ENCODE data around the gene HOXA7. TPM values are rescaled to one million over a fixed set of nuclear protein-coding genes. Genes with fewer than 3 reads are reported as not detected.

HOXA7 gene
- total and polyA plus RNA-seq, 7 experiments from 2014 or later, result not detected

DNA sequence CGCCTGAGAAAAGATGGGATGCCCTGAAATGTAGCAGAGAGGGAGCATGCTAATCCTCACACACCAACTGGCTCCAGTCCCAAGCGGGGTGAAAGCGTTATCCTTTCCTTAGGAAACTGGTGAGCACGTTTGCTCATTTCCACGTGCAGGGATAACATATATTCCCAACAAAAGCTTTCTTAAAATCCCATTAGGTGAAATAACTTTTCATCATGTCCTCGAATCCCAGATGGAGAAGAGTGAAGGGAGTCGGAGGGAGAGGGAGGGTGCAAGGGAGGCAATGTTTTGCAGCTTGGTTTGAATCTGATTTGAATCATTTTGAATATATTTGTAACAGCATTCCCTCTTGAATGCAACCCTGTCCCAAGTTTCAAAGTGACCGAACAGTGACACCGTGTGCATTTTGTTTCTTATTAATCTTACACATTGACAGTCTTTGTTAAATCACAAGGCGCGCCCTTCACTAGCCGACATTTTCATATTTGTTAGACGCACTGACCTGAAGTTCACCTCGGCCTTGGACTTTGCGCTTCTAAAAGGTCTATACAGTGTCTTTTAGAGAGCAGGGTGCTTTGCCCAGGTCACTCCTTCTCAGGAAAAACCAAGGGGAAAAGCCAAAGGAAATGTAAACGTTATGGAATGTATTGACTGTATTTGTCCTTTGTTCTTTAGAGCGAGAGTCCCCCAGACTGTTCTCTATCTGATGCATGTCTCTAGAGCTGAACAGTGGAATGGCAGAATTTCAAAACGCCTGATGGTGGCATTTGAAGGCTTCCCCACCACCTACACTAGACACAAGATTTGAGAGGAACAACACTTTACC lies 22.9 kb downstream of the HOXA7 start:
- no peaks in the 10 kb centered on the region for H3K9me3 Mint-ChIP-seq
- no peak overlapping the region for H3K4me3 ChIP-seq (ENCODE audit: low read length)
- no peak for ATAC-seq
- H3K4me1 ChIP-seq (ENCODE audit: control insufficient read depth in 2 of 2, insufficient read depth in 2 of 2, low read length in 2 of 2), result no peaks in the 10 kb centered on the region
- peaks cover 53 to 73% (median 67%) of the 10 kb centered on the region in 5 donors for H3K27me3 Mint-ChIP-seq
- peak overlapping the region in 1 of 10 donors; percentile 33 for H3K4me3 Mint-ChIP-seq
- intact Hi-C loops (cut with micrococcal nuclease), result loop anchor here in 1 of 2 donors (5.0 kb wide), 1 partner anchor 36 kb away; the partner anchor contains the start of gene HOXA1
- H3K9me3 ChIP-seq (ENCODE audit: control insufficient read depth in 2 of 3, low read length in 3 of 3), result no peaks in the 10 kb centered on the region
- POLR2A ChIA-PET, result no interaction called here
- CTCF ChIA-PET, result no interaction called here
- peaks cover 0 to 18% (median 2%) of the 10 kb centered on the region in 7 donors for H3K4me1 Mint-ChIP-seq
- H3K27me3 ChIP-seq (ENCODE audit: control insufficient read depth in 2 of 2, insufficient read depth in 2 of 2, low read length in 2 of 2), result peaks cover 0 to 6% of the 10 kb centered on the region in 2 donors
- DNase-seq, result no peak
- H3K27ac ChIP-seq (ENCODE audit: low read depth, low read length), result no peak overlapping the region
- H3K36me3 ChIP-seq (ENCODE audit: control insufficient read depth in 2 of 3, insufficient read depth in 3 of 3, low read length in 3 of 3), result no peaks in the 10 kb centered on the region
- no peak overlapping the region for H3K27ac Mint-ChIP-seq
- peaks cover 0 to 2% (median 0%) of the 10 kb centered on the region in 5 donors for H3K36me3 Mint-ChIP-seq

DNA sequence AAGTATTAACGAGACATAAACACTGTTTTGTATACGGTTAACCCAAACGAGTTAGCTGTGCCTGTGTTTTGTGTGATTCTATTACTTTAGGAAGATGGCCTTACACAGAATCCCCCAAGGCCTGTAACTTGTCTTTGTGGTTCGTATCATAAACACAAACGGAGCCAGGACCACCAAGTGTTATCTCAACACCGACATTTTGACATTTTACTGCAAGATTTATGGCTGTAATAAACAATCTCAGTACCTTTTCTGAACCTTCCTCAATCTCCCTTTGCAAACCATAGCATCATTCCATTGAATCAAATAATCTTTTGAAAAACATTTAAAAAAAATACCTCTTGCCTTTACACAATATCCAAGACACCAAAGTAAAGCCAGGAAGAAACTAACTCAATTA lies 23.5 kb downstream of the HOXA7 start:
- intact Hi-C loops (cut with micrococcal nuclease), result loop anchor here in 1 of 2 donors (5.0 kb wide), 1 partner anchor 36 kb away; the partner anchor contains the start of gene HOXA1
- Histone ChIP-seq H3K4me1 (ENCODE audit: control insufficient read depth in 2 of 2, insufficient read depth in 2 of 2, low read length in 2 of 2) (no peaks in the 10 kb centered on the region), H3K9me3 (ENCODE audit: control insufficient read depth in 2 of 3, low read length in 3 of 3) (no peaks in the 10 kb centered on the region), H3K4me3 (ENCODE audit: low read length) (no peak overlapping the region), H3K27ac (ENCODE audit: low read depth, low read length) (no peak overlapping the region), H3K27me3 (ENCODE audit: control insufficient read depth in 2 of 2, insufficient read depth in 2 of 2, low read length in 2 of 2) (peaks cover 0 to 6% of the 10 kb centered on the region in 2 donors), H3K36me3 (ENCODE audit: control insufficient read depth in 2 of 3, insufficient read depth in 3 of 3, low read length in 3 of 3) (no peaks in the 10 kb centered on the region)
- H3K27ac Mint-ChIP-seq, result no peak overlapping the region
- ChIA-PET CTCF (no interaction called here), POLR2A (no interaction called here)
- DNase-seq (no peak), ATAC-seq (no peak)
- no peak overlapping the region for H3K4me3 Mint-ChIP-seq
- peaks cover 46 to 73% (median 62%) of the 10 kb centered on the region in 5 donors for H3K27me3 Mint-ChIP-seq
- peaks cover 0 to 18% (median 4%) of the 10 kb centered on the region in 7 donors for H3K4me1 Mint-ChIP-seq
- H3K36me3 Mint-ChIP-seq, result peaks cover 0 to 2% (median 0%) of the 10 kb centered on the region in 5 donors
- no peaks in the 10 kb centered on the region for H3K9me3 Mint-ChIP-seq

DNA sequence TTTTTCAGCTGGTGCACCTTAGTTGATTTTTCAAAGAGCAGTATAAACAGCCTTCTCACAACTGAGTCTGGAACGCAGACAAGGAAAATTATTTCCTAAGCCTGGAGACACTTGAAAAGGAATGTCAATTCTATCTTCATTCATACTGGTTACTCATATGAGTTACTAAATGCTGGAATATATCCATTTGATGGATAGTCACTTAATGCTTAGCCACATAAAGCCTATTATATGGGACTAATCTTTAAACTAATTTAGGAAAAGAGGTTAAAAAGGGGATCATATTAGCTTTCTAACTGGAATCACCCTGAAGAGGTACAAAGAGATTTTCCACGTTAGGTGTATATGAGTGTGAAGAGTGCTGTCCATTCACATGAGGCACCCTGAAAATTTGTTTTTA lies 24.3 kb downstream of the HOXA7 start:
- no peak for DNase-seq
- Mint-ChIP-seq H3K9me3 (no peaks in the 10 kb centered on the region), H3K27me3 (peaks cover 39 to 73% (median 62%) of the 10 kb centered on the region in 5 donors), H3K4me1 (peaks cover 0 to 18% (median 4%) of the 10 kb centered on the region in 7 donors), H3K27ac (peak overlapping the region in 1 of 9 donors; percentile 73), H3K4me3 (peak overlapping the region in 1 of 10 donors; percentile 72), H3K36me3 (peaks cover 0 to 2% (median 0%) of the 10 kb centered on the region in 5 donors)
- H3K27me3 ChIP-seq (ENCODE audit: control insufficient read depth in 2 of 2, insufficient read depth in 2 of 2, low read length in 2 of 2), result peaks cover 0 to 6% of the 10 kb centered on the region in 2 donors
- no peaks in the 10 kb centered on the region for H3K9me3 ChIP-seq (ENCODE audit: control insufficient read depth in 2 of 3, low read length in 3 of 3)
- no peak overlapping the region for H3K4me3 ChIP-seq (ENCODE audit: low read length)
- H3K27ac ChIP-seq (ENCODE audit: low read depth, low read length), result no peak overlapping the region
- ChIA-PET CTCF (no interaction called here), POLR2A (no interaction called here)
- intact Hi-C loops (cut with micrococcal nuclease), result loop anchor here in 1 of 2 donors (5.0 kb wide), 1 partner anchor 35 kb away; the partner anchor contains the start of gene HOXA1
- H3K36me3 ChIP-seq (ENCODE audit: control insufficient read depth in 2 of 3, insufficient read depth in 3 of 3, low read length in 3 of 3), result no peaks in the 10 kb centered on the region
- no peak for ATAC-seq
- H3K4me1 ChIP-seq (ENCODE audit: control insufficient read depth in 2 of 2, insufficient read depth in 2 of 2, low read length in 2 of 2), result no peaks in the 10 kb centered on the region

DNA sequence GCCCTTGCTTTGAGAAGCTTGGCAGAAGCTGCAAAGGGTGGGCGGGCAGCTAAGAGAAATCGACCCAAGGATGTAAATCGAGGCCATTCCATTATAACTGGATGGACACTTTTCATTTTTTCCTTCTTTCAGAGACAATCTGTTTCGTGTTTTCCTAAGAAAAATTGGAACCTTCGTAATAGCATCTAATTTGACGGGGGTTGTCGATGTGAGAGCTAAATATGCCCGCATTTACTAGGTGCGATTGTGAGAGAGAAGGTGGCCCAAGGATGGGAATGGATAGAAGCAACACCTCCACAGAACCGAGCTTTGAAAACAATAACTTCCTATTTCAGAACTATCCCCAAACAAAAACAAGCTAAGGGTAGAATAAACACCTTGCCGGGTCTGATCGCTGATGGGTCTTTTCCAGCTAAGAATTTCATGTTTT lies 25.1 kb downstream of the HOXA7 start:
- ChIA-PET CTCF (no interaction called here), POLR2A (no interaction called here)
- Mint-ChIP-seq H3K36me3 (peaks cover 0 to 2% (median 0%) of the 10 kb centered on the region in 5 donors), H3K9me3 (no peaks in the 10 kb centered on the region), H3K4me3 (peak overlapping the region; percentile 28 to 88 (median 68)), H3K27ac (peak overlapping the region in 5 of 9 donors; percentile 29 to 73 (median 51)), H3K4me1 (peaks cover 0 to 18% (median 4%) of the 10 kb centered on the region in 7 donors), H3K27me3 (peaks cover 34 to 72% (median 61%) of the 10 kb centered on the region in 5 donors)
- peak overlapping the region; percentile 63 for H3K27ac ChIP-seq (ENCODE audit: low read depth, low read length)
- no peaks in the 10 kb centered on the region for H3K36me3 ChIP-seq (ENCODE audit: control insufficient read depth in 2 of 3, insufficient read depth in 3 of 3, low read length in 3 of 3)
- H3K9me3 ChIP-seq (ENCODE audit: control insufficient read depth in 2 of 3, low read length in 3 of 3), result no peaks in the 10 kb centered on the region
- intact Hi-C loops (cut with micrococcal nuclease), result loop anchor here (2.0 to 5.0 kb wide), 2 partner anchors 34 to 35 kb away; partner anchors contain the start of gene HOXA1 (in 1 of the 2)
- DNase-seq (no peak), ATAC-seq (no peak)
- H3K27me3 ChIP-seq (ENCODE audit: control insufficient read depth in 2 of 2, insufficient read depth in 2 of 2, low read length in 2 of 2), result peaks cover 0 to 6% of the 10 kb centered on the region in 2 donors
- H3K4me1 ChIP-seq (ENCODE audit: control insufficient read depth in 2 of 2, insufficient read depth in 2 of 2, low read length in 2 of 2), result no peaks in the 10 kb centered on the region
- peak overlapping the region; percentile 72 for H3K4me3 ChIP-seq (ENCODE audit: low read length)

DNA sequence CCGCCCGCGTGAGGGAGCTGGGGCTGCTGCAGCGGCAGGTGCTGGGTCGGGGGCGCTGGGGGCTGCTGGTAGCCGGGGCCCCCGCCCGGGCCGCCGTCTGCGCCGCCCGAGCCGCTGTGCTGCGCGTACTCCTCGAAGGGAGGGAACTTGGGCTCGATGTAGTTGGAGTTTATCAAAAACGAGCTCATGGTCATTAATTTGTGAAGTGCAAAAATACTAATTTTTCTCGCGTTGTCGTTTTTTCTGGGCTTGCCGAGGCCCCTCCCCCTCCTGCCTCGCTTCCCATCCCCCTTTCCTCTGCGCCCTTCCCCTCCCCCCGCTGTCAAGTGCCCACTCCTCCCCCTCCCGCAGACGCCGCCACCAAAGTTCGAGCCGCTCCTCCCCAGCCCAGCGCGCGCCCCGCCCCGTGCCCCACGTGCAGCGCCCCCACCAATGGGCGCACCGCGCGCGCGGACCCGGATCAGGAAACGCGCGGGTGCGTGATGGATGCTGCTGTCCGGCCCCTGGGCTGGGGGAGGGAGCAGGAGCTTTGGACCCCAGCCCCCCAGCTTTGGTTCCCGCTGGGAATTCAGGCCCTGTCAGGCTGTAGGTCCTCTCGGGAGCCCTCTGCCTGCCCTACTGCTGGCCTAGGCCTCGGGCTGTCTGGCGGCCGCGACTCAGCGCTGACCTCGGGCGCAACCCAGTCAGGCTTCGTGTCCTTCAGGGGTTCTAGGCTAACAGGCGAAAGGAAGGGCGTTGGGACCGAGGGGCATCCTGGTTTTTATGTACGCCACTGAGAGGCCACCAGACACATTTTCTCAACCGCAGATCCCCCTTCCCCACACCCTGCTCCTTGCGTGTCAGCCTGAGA lies 25.7 kb downstream of the HOXA7 start, which contains the start of gene HOXA4:
Gene HOXA4 (minus strand): TSS at position 218 of the 850 bp plus-strand sequence. CDS start 24 bp downstream, at position 194.
- Mint-ChIP-seq H3K27ac (peak within 1 kb of the TSS in 5 of 9 donors; percentile 29 to 84 (median 73)), H3K27me3 (peaks cover 32 to 72% (median 58%) of the 10 kb centered on the region in 5 donors), H3K4me1 (peaks cover 0 to 18% (median 2%) of the 10 kb centered on the region in 7 donors), H3K36me3 (peaks cover 0 to 2% (median 0%) of the 10 kb centered on the region in 5 donors), H3K9me3 (no peaks in the 10 kb centered on the region), H3K4me3 (peak within 1 kb of the TSS; percentile 44 to 88 (median 68))
- intact Hi-C loops (cut with micrococcal nuclease), result loop anchor here (2.0 to 5.0 kb wide), 2 partner anchors 33 to 34 kb away; partner anchors contain the start of gene HOXA1 (in 1 of the 2)
- no peaks in the 10 kb centered on the region for H3K4me1 ChIP-seq (ENCODE audit: control insufficient read depth in 2 of 2, insufficient read depth in 2 of 2, low read length in 2 of 2)
- peaks cover 0 to 3% of the 10 kb centered on the region in 2 donors for H3K27me3 ChIP-seq (ENCODE audit: control insufficient read depth in 2 of 2, insufficient read depth in 2 of 2, low read length in 2 of 2)
- peak within 1 kb of the TSS; percentile 63 for H3K27ac ChIP-seq (ENCODE audit: low read depth, low read length)
- H3K4me3 ChIP-seq (ENCODE audit: low read length), result peak within 1 kb of the TSS; percentile 72
- POLR2A ChIA-PET, result interaction anchor here (0.7 kb wide), 1 partner anchor 38 kb away, joined by 4 read pairs; no protein-coding TSS in a partner anchor
- DNase-seq (peak; percentile 52 to 90 (median 78)), ATAC-seq (peak; percentile 96)
- CTCF ChIA-PET, result no interaction called here
- no peaks in the 10 kb centered on the region for H3K36me3 ChIP-seq (ENCODE audit: control insufficient read depth in 2 of 3, insufficient read depth in 3 of 3, low read length in 3 of 3)
- no peaks in the 10 kb centered on the region for H3K9me3 ChIP-seq (ENCODE audit: control insufficient read depth in 2 of 3, low read length in 3 of 3)
